HUES64 (cell line): Measurements from ENCODE around the gene BACH2.
"Not testable (repeated sequence)": the region's sequence is repeated elsewhere in the genome, so short reads cannot be mapped to it uniquely, and the experiment has no call there.

Source experiments
- H3K27ac ChIP-seq: 2 replicates; pipeline ENCODE4 v1.7.0; 2013; ENCODE audit warnings: low read depth, low read length, inconsistent platforms
- H3K27me3 ChIP-seq: 2 replicates; pipeline ENCODE4 v1.6.1; 2013; ENCODE audit warnings: mild to moderate bottlenecking, low read length; ENCODE audit not compliant: insufficient read depth
- H3K36me3 ChIP-seq: 2 replicates; pipeline ENCODE4 v1.6.1; 2013; ENCODE audit warnings: mild to moderate bottlenecking, low read length; ENCODE audit not compliant: insufficient read depth
- H3K4me1 ChIP-seq: 2 replicates; pipeline ENCODE4 v1.6.1; 2013; ENCODE audit warnings: mild to moderate bottlenecking, low read length, moderate library complexity; ENCODE audit not compliant: insufficient read depth
- H3K4me3 ChIP-seq: 2 replicates; pipeline ENCODE4 v1.5.1; 2013; ENCODE audit warnings: mild to moderate bottlenecking, low read length, moderate library complexity
- H3K9ac ChIP-seq: 2 replicates; pipeline ENCODE4 v1.6.1; 2013; ENCODE audit warnings: mild to moderate bottlenecking, low read depth, low read length
- H3K9me3 ChIP-seq: 2 replicates; pipeline ENCODE4 v1.6.1; 2013; ENCODE audit warnings: low read depth, low read length; ENCODE audit not compliant: insufficient read depth
- WGBS: fragments of 150-250, 120-280 bp; methylation state at CpG from one replicate; pipeline ENCODE4 v1.1.7; 2013; ENCODE audit warnings: missing lambda C conversion rate; 5-methylcytosine and 5-hydroxymethylcytosine counted together

Gene BACH2

DNA sequence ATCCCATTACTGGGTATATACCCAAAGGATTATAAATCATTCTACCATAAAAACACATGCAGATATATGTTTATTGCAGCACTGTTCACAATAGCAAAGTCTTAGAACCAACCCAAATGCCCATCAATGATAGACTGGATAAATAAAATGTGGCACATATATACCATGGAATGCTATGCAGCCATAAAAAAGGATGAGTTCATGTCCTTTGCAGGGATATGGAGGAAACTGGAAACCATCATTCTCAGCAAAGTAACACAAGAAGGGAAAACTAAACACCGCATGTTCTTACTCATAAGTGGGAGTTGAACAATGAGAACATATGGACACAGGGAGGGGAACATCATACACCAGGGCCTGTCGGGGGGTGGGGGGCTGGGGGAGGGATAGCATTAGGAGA is 88.0 kb downstream of the BACH2 start:
- WGBS, result 86% methylated on average over 2 of the region's 2 CpGs
- H3K27ac ChIP-seq, H3K9me3 ChIP-seq, H3K27me3 ChIP-seq, H3K4me1 ChIP-seq, H3K9ac ChIP-seq, H3K4me3 ChIP-seq, H3K36me3 ChIP-seq: not testable (repeated sequence)

DNA sequence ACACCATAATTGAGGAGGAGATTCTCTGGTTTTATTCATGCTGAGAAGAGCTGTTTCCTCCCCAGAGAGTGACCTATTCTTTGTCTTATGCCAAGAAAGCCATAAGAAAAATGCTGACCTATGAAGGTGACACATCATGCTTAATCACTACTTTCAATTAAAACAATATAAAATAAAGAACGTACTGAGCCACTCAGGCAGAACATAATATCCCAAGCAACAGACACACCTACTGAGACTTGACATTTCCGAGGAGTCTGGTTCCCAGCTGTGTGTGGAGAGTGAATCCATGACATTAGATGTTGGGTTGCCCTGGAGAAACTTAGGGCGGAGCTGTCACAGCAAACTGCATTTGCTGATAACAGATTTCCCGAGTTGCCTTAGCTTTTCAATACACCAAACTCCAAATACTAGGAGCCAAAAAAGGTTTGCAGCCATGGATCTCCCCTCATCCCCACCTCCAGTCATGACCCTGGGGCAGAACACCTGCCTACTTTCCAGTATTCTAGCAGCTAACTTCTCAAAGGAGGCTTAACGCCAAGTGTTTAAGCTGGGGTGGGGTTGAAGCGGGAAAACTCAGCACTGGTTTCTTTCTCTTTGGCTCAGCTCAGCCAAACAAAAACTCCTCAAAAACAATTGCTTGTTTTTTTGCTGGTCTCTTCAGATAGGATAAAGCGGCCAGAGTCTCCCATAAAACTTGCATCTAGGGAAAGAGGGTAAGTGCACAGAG is 92.2 kb downstream of the BACH2 start:
- no peaks in the 10 kb centered on the region for H3K36me3 ChIP-seq
- H3K9ac ChIP-seq, result no peak overlapping the region
- WGBS, result 88% methylated on average over 7 of the region's 7 CpGs

DNA sequence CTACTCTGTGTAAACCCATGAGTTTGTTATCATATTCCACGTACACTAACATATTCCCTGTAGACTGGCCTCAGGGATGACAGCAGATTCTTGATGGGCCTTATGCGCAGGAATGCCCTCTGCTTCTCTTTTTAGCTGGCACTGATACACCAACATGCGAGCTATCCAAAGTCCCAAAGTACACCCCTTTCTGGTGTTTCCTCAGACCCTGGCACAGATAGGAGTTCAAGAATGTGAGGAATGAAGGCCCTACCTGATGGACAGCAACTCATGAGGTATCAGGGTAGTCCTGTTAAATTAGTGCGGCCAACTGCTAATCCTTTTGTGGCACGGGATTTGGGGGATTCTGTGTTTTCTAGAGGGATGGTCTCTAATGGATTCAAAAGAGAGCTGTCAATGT is 93.0 kb downstream of the BACH2 start:
- H3K27ac ChIP-seq, result no peak overlapping the region
- WGBS, result 86% methylated on average over 5 of the region's 5 CpGs

More for the DNA sequence above, 92.2 kb downstream of the BACH2 start:
- Histone ChIP-seq H3K27me3 (no peaks in the 10 kb centered on the region), H3K4me3 (no peak overlapping the region), H3K9me3 (no peaks in the 10 kb centered on the region), H3K4me1 (no peaks in the 10 kb centered on the region), H3K27ac (no peak overlapping the region)

DNA sequence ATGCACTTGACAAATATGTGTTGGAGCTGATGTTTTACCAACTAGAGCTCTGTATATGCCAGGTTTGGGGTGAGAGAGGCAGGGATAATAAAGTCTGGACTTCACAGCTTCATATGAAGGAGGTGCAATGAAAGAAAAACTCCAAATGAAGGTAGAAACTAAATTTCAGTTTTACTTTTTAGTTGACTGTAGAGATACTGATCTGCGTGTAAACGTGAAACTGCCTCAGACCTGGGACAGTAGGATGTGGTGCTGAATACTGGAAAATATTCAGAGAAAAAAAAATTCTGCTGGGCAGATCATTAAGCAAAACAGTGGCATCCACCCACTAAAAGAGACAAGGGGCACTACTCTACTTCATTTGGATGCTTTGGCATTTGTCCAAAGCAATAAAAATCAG is 94.5 kb downstream of the BACH2 start:
- H3K36me3 ChIP-seq, result peaks cover 12% of the 10 kb centered on the region; the same call in 1 of the 2 replicates
- no peaks in the 10 kb centered on the region for H3K27me3 ChIP-seq
- no peak overlapping the region for H3K9ac ChIP-seq
- no peaks in the 10 kb centered on the region for H3K4me1 ChIP-seq
- no peak overlapping the region for H3K27ac ChIP-seq
- no peak overlapping the region for H3K4me3 ChIP-seq
- WGBS, result 98% methylated on average over 2 of the region's 2 CpGs
- H3K9me3 ChIP-seq, result peaks cover 15% of the 10 kb centered on the region

More for the DNA sequence above, 93.0 kb downstream of the BACH2 start:
- Histone ChIP-seq H3K4me3 (no peak overlapping the region), H3K9me3 (peaks cover 2% of the 10 kb centered on the region), H3K4me1 (no peaks in the 10 kb centered on the region), H3K9ac (no peak overlapping the region), H3K36me3 (peaks cover 4% of the 10 kb centered on the region; the same call in 1 of the 2 replicates), H3K27me3 (no peaks in the 10 kb centered on the region)

DNA sequence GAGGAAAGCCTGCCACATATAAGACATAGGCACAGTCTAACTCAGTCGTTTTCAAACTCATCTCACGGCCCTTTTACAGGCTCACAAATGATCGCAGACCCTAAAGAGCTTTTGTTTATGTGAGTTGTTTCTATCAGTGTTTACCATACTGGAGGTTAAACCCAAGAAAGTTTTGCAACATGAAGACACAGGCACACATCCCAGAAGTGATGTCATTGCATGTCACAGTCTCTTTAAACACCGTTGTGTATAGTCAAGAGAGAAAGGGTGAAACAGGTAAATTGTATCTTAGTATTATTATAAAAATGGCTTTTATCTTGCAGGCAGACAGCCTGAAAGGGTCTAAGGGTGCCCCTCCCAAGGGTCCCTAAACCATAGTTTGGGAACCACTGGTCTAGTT is 96.7 kb downstream of the BACH2 start:
- Histone ChIP-seq H3K27me3 (no peaks in the 10 kb centered on the region), H3K27ac (no peak overlapping the region)
- 91% methylated on average over 4 of the region's 4 CpGs for WGBS

DNA sequence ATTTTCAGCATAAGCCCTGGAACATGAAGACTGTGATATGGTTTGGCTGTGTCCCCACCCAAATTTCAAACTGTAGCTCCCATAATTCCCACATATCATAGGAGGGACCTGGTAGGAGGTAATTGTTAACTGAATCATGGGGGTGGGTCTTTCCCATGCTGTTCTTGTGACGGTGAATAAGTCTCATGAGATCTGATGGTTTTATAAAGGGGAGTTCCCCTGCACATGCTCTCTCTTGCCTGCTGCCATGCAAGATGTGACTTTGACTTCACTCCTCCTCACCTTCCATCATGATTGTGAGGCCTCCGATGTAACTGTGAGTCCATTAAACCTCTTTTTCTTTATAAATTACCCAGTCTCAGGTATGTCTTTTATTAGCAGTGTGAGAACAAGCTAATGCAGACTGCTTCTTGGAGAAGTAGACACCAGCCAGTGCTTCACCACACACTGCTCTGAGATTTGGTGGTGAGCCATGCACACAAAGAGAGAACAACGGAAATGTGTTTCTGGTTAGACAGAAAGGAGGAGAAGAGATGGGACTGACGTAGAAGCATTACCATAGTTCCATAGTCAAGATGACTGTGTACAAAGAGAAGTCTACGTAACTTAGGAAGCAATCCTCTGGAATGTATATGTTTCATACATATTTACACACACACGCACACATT is 97.8 kb downstream of the BACH2 start:
- WGBS, result 96% methylated on average over 5 of the region's 6 CpGs
- Histone ChIP-seq H3K36me3 (peaks cover 12% of the 10 kb centered on the region; the same call in 1 of the 2 replicates), H3K27ac (no peak overlapping the region), H3K9ac (no peak overlapping the region), H3K27me3 (no peaks in the 10 kb centered on the region), H3K4me1 (peaks cover 7% of the 10 kb centered on the region; the same call in 1 of the 2 replicates), H3K4me3 (no peak overlapping the region), H3K9me3 (peaks cover 15% of the 10 kb centered on the region)

More for the DNA sequence above, 96.7 kb downstream of the BACH2 start:
- Histone ChIP-seq H3K9ac (no peak overlapping the region), H3K36me3 (peaks cover 12% of the 10 kb centered on the region; the same call in 1 of the 2 replicates), H3K4me3 (no peak overlapping the region), H3K4me1 (peaks cover 7% of the 10 kb centered on the region; the same call in 1 of the 2 replicates), H3K9me3 (peaks cover 15% of the 10 kb centered on the region)

DNA sequence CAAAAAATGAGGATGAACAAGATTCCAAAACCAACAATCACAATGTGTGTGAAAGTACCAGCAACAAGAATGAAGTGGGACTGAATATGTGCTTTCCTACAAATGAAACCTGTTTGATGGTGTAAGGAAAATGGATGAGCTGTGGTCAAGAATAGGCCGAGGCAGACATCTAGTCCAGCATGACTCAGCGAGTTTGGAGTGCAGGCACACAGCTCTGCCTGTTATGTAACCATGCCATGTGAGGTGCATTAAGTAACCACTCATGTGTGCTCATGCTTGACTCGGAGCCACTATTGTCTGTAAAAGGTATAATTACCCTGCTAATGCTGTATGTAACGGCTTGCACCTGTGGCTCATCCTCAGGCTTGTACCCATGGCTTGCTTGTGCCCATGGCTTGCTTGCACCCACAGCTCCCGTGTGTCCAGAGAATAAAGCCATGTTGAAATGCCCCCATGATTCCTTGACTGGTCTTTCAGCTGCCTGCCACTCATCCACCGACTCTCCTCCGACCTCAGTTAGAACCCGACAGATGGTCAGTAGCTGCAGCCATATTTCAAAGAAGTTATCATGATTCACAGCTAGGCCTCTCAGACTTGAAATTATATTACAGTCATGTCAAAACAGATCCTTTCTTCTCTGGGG is 98.7 kb downstream of the BACH2 start:
- H3K4me3 ChIP-seq, result no peak overlapping the region
- peaks cover 15% of the 10 kb centered on the region for H3K9me3 ChIP-seq
- H3K9ac ChIP-seq, result no peak overlapping the region
- WGBS, result 95% methylated on average over 8 of the region's 8 CpGs
- H3K4me1 ChIP-seq, result peaks cover 7% of the 10 kb centered on the region; the same call in 1 of the 2 replicates
- peaks cover 12% of the 10 kb centered on the region; the same call in 1 of the 2 replicates for H3K36me3 ChIP-seq
- H3K27ac ChIP-seq, result no peak overlapping the region
- H3K27me3 ChIP-seq, result no peaks in the 10 kb centered on the region

DNA sequence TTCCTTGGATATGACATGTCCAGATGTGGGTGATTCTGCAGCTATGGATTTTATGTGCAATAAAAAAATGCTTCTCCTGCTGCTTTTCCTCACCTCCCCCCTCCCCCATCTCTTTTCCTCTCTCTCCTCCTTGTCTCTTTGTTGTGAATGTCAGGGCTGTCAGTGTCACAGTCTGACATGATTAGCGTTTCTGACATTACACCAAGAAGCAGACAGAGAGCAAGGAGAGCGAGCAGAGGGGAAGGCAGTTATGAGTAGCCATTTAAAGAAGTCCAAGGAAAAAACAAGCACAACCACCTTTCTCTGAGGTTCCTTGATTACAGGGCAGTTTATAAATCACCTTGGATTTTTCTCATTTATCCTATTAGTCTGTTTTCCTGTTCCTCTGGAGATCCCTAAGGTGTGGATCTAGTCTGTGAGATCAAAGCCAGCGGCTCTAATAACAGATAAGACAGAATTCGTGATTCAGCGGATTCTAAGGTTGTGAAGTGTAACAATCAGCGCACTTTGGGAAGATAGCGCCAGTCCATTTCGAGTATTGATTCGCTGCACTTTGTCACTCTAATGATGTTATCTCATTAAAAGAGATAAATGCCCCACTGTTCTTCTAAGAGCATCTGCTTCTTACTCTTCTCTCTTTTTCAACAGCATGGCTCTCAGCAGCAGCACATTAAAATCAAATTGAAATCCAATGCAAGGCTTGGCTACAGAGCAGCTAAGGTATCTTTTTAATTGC is 101.4 kb downstream of the BACH2 start:
- Histone ChIP-seq H3K27me3 (no peaks in the 10 kb centered on the region), H3K9me3 (peaks cover 15% of the 10 kb centered on the region), H3K4me3 (no peak overlapping the region), H3K4me1 (peaks cover 7% of the 10 kb centered on the region; the same call in 1 of the 2 replicates), H3K36me3 (peaks cover 12% of the 10 kb centered on the region; the same call in 1 of the 2 replicates), H3K9ac (no peak overlapping the region), H3K27ac (no peak overlapping the region)
- 82% methylated on average over 9 of the region's 9 CpGs for WGBS

DNA sequence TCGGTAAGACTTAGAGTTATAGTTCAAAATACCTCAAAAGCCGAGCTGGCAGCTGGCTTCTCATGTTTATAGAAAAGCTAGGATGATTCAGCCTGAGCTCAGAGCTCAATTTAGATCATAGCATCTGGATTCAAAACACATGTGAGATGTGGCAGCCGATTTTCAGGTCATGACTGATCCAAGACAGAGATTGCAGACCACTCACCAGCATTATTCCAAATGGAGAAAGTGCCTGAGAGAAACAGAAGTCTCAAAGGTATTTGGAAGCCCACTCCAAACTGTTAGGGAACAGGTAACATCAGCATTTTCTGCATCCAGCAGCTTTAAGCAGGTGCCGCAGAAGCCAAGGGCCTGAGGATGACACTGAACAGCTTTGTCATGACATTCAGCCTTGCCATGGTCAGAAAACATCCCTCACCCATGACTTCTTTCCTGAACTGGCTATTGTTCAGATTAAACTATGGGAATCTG is 102.2 kb downstream of the BACH2 start:
- Histone ChIP-seq H3K9ac (no peak overlapping the region), H3K36me3 (peaks cover 12% of the 10 kb centered on the region; the same call in 1 of the 2 replicates), H3K9me3 (peaks cover 15% of the 10 kb centered on the region), H3K27ac (no peak overlapping the region), H3K27me3 (no peaks in the 10 kb centered on the region), H3K4me3 (no peak overlapping the region), H3K4me1 (peaks cover 7% of the 10 kb centered on the region; the same call in 1 of the 2 replicates)
- WGBS, result 92% methylated on average over 4 of the region's 4 CpGs

DNA sequence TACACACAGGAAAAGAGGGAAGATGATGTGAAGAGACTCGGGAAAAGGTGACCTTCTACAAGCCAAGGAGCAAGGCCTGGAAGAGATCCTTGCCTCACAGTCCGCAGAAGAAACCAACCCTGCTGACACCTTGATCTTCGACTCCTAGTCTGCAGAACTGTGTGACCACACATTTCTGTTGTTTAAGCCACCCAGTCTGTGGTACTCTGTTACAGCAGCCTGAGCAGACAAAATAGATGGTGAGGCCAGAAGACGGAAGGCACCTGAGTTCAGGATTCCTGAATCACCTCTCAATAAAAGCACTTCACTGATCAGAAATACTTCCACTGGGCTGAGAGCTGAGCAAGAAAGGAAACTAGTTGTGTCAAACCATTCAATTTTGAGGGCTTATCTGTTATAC is 103.3 kb downstream of the BACH2 start:
- H3K36me3 ChIP-seq, result peaks cover 5% of the 10 kb centered on the region; the same call in 1 of the 2 replicates
- no peak overlapping the region for H3K9ac ChIP-seq
- H3K4me3 ChIP-seq, result no peak overlapping the region
- peaks cover 7% of the 10 kb centered on the region; the same call in 1 of the 2 replicates for H3K4me1 ChIP-seq
- H3K27ac ChIP-seq, result no peak overlapping the region
- peaks cover 10% of the 10 kb centered on the region for H3K9me3 ChIP-seq
- 95% methylated on average over 4 of the region's 4 CpGs for WGBS
- no peaks in the 10 kb centered on the region for H3K27me3 ChIP-seq
